ENCODE data around the gene ZBTB33. TPM values are rescaled to one million over a fixed set of nuclear protein-coding genes. Genes with fewer than 3 reads are reported as not detected.

The ZBTB33 gene, protein sequence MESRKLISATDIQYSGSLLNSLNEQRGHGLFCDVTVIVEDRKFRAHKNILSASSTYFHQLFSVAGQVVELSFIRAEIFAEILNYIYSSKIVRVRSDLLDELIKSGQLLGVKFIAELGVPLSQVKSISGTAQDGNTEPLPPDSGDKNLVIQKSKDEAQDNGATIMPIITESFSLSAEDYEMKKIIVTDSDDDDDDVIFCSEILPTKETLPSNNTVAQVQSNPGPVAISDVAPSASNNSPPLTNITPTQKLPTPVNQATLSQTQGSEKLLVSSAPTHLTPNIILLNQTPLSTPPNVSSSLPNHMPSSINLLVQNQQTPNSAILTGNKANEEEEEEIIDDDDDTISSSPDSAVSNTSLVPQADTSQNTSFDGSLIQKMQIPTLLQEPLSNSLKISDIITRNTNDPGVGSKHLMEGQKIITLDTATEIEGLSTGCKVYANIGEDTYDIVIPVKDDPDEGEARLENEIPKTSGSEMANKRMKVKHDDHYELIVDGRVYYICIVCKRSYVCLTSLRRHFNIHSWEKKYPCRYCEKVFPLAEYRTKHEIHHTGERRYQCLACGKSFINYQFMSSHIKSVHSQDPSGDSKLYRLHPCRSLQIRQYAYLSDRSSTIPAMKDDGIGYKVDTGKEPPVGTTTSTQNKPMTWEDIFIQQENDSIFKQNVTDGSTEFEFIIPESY
- total RNA-seq (10 to 100 TPM in 1 of 5 donors, 1 to 10 TPM in 3, under 1 TPM in 1; 0.58 to 15.1 (median 2.7) TPM), polyA plus RNA-seq (1 to 10 TPM; 2.9 to 5.3 (median 4.5) TPM)
- long read RNA-seq, donor 1, full-length matches to known transcripts = 5 of 5 reads
- long read RNA-seq, donor 1, partial matches to known transcripts = 0 of 5 reads
- long read RNA-seq, donor 1, other reads (novel, unspliced or antisense) = 0 of 5 reads
- long read RNA-seq, donor 2, full-length matches to known transcripts = 4 of 4 reads
- long read RNA-seq, donor 2, partial matches to known transcripts = 0 of 4 reads
- long read RNA-seq, donor 2, other reads (novel, unspliced or antisense) = 0 of 4 reads
- long read RNA-seq, donor 3, full-length matches to known transcripts = 4 of 4 reads
- long read RNA-seq, donor 3, partial matches to known transcripts = 0 of 4 reads
- long read RNA-seq, donor 3, other reads (novel, unspliced or antisense) = 0 of 4 reads
- long read RNA-seq, donor 4 = 0 reads
- long read RNA-seq, donor 5, full-length matches to known transcripts = 9 of 9 reads
- long read RNA-seq, donor 5, partial matches to known transcripts = 0 of 9 reads
- long read RNA-seq, donor 5, other reads (novel, unspliced or antisense) = 0 of 9 reads
- long read RNA-seq, donor 6, full-length matches to known transcripts = 11 of 11 reads
- long read RNA-seq, donor 6, partial matches to known transcripts = 0 of 11 reads
- long read RNA-seq, donor 6, other reads (novel, unspliced or antisense) = 0 of 11 reads
- long read RNA-seq, donor 7, full-length matches to known transcripts = 9 of 9 reads
- long read RNA-seq, donor 7, partial matches to known transcripts = 0 of 9 reads
- long read RNA-seq, donor 7, other reads (novel, unspliced or antisense) = 0 of 9 reads
- long read RNA-seq, donor 8, full-length matches to known transcripts = 5 of 5 reads
- long read RNA-seq, donor 8, partial matches to known transcripts = 0 of 5 reads
- long read RNA-seq, donor 8, other reads (novel, unspliced or antisense) = 0 of 5 reads
- long read RNA-seq, donor 9, full-length matches to known transcripts = 2 of 2 reads
- long read RNA-seq, donor 9, partial matches to known transcripts = 0 of 2 reads
- long read RNA-seq, donor 9, other reads (novel, unspliced or antisense) = 0 of 2 reads
- long read RNA-seq, donor 10 = 0 reads

DNA sequence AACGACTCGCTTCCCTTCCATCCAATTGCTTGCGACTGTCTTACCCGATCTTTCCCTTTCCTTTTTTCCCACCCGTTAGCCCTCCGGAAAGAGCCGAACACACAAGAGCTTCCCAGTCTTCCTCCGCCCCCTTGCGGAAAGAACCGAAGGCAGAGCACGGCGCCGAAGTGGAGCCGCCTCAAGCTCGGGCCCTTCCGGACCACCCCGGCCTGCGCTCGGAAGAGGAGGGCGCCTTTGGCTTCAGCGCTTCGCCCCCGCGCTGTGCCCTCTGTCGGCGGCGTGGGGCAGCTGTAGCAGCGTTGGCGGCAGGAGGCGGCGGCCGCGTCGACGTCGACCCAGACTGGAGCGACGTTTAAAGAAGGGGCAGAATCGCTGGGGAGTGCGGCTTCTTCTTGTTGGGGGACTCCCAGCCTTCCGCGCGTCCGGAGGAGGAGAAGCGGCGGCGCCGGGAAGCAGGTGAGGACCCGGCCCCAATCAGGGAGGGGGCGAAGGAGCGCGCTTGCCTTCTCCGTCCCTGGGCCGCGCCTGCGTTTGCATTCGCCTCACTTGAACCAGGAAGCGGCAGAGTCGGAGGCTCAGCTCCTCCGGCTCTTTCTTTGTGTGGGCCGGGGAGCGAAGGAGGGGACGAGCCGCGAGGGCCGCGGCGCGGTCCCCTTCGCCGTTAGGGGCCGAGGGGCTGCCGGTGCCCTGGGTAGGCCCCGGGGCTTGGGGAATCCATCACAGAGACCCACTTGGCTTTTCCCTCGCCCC, at the start of gene ZBTB33:
Gene ZBTB33 (plus strand): TSS at position 291 of the 750 bp plus-strand sequence. CDS start 2,604 bp downstream, outside the sequence.
- TF ChIP-seq POLR2A (IDR thresholded peaks at IDR 0.05) = peak in 2 of 4 donors; percentile 30 to 43
- TF ChIP-seq, protein P1, sequence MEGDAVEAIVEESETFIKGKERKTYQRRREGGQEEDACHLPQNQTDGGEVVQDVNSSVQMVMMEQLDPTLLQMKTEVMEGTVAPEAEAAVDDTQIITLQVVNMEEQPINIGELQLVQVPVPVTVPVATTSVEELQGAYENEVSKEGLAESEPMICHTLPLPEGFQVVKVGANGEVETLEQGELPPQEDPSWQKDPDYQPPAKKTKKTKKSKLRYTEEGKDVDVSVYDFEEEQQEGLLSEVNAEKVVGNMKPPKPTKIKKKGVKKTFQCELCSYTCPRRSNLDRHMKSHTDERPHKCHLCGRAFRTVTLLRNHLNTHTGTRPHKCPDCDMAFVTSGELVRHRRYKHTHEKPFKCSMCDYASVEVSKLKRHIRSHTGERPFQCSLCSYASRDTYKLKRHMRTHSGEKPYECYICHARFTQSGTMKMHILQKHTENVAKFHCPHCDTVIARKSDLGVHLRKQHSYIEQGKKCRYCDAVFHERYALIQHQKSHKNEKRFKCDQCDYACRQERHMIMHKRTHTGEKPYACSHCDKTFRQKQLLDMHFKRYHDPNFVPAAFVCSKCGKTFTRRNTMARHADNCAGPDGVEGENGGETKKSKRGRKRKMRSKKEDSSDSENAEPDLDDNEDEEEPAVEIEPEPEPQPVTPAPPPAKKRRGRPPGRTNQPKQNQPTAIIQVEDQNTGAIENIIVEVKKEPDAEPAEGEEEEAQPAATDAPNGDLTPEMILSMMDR (IDR thresholded peaks at IDR 0.05) = peak in 5 of 7 experiments; percentile 49 to 74 (median 59)
- no peak for TF ChIP-seq EP300 (IDR thresholded peaks at IDR 0.05)
- TF ChIP-seq POLR2AphosphoS5 (IDR thresholded peaks at IDR 0.05) = peak; percentile 36 to 92 (median 91)
- no peaks in the 10 kb centered on the region for H3K9me3 ChIP-seq
- WGBS, 5 donors = 0 to 52% (median 5%) methylated on average over 38 to 75 of the region's 75 CpGs
- peak; percentile 88 to 97 for DNase-seq
- intact Hi-C loops (cut with DNase I; ENCODE audit: low total_unique reads) = no loop called here
- H3K36me3 ChIP-seq = peaks cover 5 to 19% (median 15%) of the 10 kb centered on the region in 4 donors
- H3K27ac ChIP-seq = peak within 1 kb of the TSS; percentile 85 to 95 (median 91)
- H3K4me1 ChIP-seq = peaks cover 0 to 14% (median 0%) of the 10 kb centered on the region in 4 donors
- H3K4me3 ChIP-seq = peak within 1 kb of the TSS; percentile 57 to 69 (median 68)
- no peaks in the 10 kb centered on the region for H3K27me3 ChIP-seq

DNA sequence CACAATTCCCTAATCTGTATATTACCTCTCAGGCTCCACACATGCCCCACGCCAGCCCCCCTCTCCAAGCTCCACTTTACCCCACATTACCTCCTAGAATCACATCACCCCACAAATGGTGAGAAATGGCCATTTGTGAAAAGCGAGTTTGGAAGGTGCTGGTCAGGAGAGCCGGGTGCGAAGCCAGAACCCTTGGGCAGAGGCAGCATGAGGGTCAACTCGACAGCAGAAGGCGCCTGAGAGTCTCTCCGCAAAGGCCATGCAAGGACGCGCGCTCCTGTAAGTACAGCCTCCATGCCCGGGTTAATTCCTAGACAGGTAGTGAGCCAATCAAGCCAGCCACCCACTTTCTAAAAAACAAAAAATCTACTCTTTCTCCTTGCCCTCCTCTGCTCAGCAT, 49.8 kb upstream of the ZBTB33 start:
- TF ChIP-seq, protein P1 (IDR thresholded peaks at IDR 0.05) = no peak
- no peak for TF ChIP-seq POLR2A (IDR thresholded peaks at IDR 0.05)
- no peak for TF ChIP-seq EP300 (IDR thresholded peaks at IDR 0.05)
- no peak for TF ChIP-seq POLR2AphosphoS5 (IDR thresholded peaks at IDR 0.05)
- Histone ChIP-seq H3K36me3 (no peaks in the 10 kb centered on the region), H3K27me3 (no peaks in the 10 kb centered on the region), H3K4me3 (no peak overlapping the region), H3K27ac (no peak overlapping the region), H3K9me3 (no peaks in the 10 kb centered on the region), H3K4me1 (no peaks in the 10 kb centered on the region)
- no peak for DNase-seq
- intact Hi-C loops (cut with DNase I; ENCODE audit: low total_unique reads) = no loop called here
- 78 to 95% (median 86%) methylated on average over 11 of the region's 11 CpGs for WGBS, 5 donors

DNA sequence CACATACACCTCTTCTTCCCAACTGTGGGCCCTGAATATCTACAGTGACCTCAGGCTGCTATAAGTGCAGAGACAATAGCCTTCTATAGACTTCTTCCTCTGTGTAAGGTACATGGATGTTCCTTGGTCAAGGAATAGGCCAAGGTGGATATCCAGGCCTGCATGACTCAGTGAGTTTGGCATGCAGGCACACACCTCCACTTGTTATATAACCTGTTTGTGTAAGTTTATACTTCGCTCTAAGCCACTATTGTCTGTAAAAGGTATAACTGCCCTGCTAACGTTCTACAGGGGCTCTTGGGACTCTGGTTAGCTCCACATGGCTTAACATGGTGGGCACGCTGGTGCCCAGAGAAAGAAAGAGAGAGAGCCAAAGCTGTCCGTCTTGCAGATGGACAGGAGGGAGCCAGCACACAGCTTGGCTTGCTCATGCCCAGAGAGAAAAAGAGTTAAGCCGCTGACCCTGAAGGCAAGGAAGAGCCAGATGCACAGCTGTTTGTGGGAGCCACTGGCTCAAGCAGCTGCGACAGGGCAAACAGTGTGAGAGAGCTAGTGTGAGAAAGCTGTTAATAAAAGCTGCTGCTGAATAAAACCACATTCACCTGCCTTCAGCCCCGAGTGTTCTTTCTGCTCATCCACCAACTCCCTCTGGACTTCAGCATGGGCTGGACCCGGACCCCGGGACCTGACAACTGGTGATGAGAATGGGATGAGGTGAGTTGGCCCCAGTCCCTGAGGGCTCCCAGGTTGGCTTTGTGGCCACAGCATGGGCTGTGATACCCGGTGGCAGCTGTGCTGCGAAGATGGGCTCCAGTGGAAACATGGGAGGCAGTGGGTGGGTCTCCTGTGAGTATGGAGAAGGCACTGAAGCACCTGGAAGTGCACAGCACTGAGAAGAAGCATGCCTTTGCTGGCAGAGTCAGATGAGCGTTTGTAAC, 44.5 kb upstream of the ZBTB33 start:
- Histone ChIP-seq H3K36me3 (no peaks in the 10 kb centered on the region), H3K27me3 (no peaks in the 10 kb centered on the region), H3K4me3 (no peak overlapping the region), H3K9me3 (no peaks in the 10 kb centered on the region), H3K4me1 (no peaks in the 10 kb centered on the region), H3K27ac (no peak overlapping the region)
- no peak for DNase-seq
- intact Hi-C loops (cut with DNase I; ENCODE audit: low total_unique reads) = no loop called here
- 76 to 88% (median 86%) methylated on average over 12 of the region's 12 CpGs for WGBS, 5 donors
- TF ChIP-seq POLR2AphosphoS5 (IDR thresholded peaks at IDR 0.05) (no peak), EP300 (IDR thresholded peaks at IDR 0.05) (no peak), POLR2A (IDR thresholded peaks at IDR 0.05) (no peak)
- TF ChIP-seq, protein P1 (IDR thresholded peaks at IDR 0.05) = no peak

Measured in stomach (tissue), 19 donors.